ENCODE data around the gene CEBPG. TPM values are rescaled to one million over a fixed set of nuclear protein-coding genes. Genes with fewer than 3 reads are reported as not detected.

The CEBPG gene
- total and polyA plus RNA-seq, 2 donors (not counting 1 experiment from before 2014, with no cell fraction given): 12.5 to 24.2 TPM

DNA sequence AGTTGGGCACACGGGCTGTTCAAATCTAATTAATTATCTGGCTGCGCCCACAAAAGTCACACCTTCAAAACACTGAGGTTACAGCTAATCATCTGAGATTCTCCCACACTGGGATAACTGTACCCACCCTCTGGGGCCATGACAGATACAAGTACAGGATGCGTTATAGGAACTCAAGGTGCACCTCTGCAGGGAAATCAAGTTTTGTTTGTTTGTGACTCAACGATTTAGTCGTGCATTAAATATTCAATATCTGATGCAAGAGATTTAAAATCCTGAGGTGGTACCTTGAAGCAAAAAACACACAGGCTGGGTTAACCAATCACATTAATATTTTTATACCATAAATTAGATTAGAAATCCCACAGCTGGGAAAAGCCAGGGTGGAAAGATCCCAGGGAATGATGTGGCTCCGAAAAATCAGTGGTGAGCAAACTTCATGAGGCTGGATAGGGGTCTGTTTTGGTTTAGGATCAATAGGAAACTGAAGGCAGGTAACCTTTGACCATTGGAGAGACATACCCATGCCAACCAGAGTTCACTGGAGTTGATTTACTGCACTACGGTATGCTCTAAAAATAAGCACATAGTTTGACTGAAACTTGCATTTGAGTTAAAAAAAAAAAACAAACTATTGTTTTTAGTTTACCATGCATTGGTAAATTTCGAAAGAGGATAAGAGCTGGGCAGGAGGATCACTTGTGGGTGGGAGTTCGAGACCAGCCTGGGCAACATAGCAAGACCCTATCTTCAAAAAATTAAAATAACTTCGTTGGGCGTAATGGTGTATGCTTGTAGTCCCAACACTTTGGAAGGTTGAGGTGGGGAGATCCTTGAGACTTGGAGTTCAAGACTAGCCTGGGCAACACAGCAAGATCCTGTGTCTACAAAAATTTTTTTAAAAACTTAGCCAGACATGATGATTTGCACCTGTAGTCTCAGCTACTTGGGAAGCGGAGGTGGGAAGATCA is 23.9 kb upstream of the CEBPG start:
- peaks cover 0 to 15% (median 4%) of the 10 kb centered on the region in 4 experiments for H3K27me3 ChIP-seq (replicated peaks in 1 of 4; ENCODE audit: control extremely low read depth in 1 of 4, control insufficient read depth in 3 of 4, insufficient read depth in 4 of 4, low read length in 3 of 4)
- H3K4me3 Mint-ChIP-seq: no peak overlapping the region
- H3K4me2 ChIP-seq (replicated peaks; ENCODE audit: low read depth, low read length, poor library complexity, severe bottlenecking): no peak overlapping the region

More for the DNA sequence above, 23.9 kb upstream of the CEBPG start:
- no peaks in the 10 kb centered on the region for H3K9me3 Mint-ChIP-seq (ENCODE audit: insufficient read depth)
- intact Hi-C loops (cut with micrococcal nuclease): no loop called here
- Histone ChIP-seq H3K36me3 (replicated peaks in 1 of 2; ENCODE audit: control extremely low read depth in 1 of 2, control insufficient read depth in 1 of 2, extremely low read depth in 1 of 2, insufficient read depth in 2 of 2, low read length in 1 of 2) (no peaks in the 10 kb centered on the region), H3K4me1 (ENCODE audit: control insufficient read depth in 2 of 2, insufficient read depth in 2 of 2, low read length in 2 of 2) (no peaks in the 10 kb centered on the region), H4K20me1 (ENCODE audit: control insufficient read depth, insufficient read depth, low read length, poor library complexity, severe bottlenecking) (no peaks in the 10 kb centered on the region), H3K79me2 (ENCODE audit: control insufficient read depth, insufficient read depth, low read length) (no peaks in the 10 kb centered on the region), H3K9me3 (ENCODE audit: control extremely low read depth in 1 of 3, control insufficient read depth in 2 of 3, insufficient read depth in 1 of 3, low read length in 2 of 3) (peaks cover 0 to 4% (median 0%) of the 10 kb centered on the region in 3 donors), H3K27ac (ENCODE audit: low read length in 2 of 2) (no peak overlapping the region), H2AFZ (ENCODE audit: insufficient read depth, low read depth, low read length, poor library complexity, severe bottlenecking) (no peak overlapping the region), H3K9ac (ENCODE audit: low read length) (no peak overlapping the region), H3K4me3 (ENCODE audit: control extremely low read depth in 1 of 5, extremely low read depth in 1 of 5, insufficient read depth in 1 of 5, low read depth in 2 of 5, low read length in 4 of 5) (no peak overlapping the region)
- TF ChIP-seq, protein P1, sequence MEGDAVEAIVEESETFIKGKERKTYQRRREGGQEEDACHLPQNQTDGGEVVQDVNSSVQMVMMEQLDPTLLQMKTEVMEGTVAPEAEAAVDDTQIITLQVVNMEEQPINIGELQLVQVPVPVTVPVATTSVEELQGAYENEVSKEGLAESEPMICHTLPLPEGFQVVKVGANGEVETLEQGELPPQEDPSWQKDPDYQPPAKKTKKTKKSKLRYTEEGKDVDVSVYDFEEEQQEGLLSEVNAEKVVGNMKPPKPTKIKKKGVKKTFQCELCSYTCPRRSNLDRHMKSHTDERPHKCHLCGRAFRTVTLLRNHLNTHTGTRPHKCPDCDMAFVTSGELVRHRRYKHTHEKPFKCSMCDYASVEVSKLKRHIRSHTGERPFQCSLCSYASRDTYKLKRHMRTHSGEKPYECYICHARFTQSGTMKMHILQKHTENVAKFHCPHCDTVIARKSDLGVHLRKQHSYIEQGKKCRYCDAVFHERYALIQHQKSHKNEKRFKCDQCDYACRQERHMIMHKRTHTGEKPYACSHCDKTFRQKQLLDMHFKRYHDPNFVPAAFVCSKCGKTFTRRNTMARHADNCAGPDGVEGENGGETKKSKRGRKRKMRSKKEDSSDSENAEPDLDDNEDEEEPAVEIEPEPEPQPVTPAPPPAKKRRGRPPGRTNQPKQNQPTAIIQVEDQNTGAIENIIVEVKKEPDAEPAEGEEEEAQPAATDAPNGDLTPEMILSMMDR (IDR thresholded peaks at IDR 0.05): no peak
- no peak for TF ChIP-seq EZH2 (IDR thresholded peaks at IDR 0.05; ENCODE audit: borderline replicate concordance, insufficient read depth, low read depth, low read length, poor library complexity, severe bottlenecking)
- H3K4me1 Mint-ChIP-seq: no peaks in the 10 kb centered on the region
- ChIA-PET POLR2A (no interaction called here), CTCF (no interaction called here)
- H3K27ac Mint-ChIP-seq: no peak overlapping the region
- ATAC-seq (ENCODE audit: low read depth) (no peak), DNase-seq (no peak)
- 86% methylated on average over 4 of the region's 12 CpGs for WGBS (ENCODE audit: insufficient coverage)
- H3K27me3 Mint-ChIP-seq: peaks cover 27% of the 10 kb centered on the region

Measured in B cell (primary cell).